ENCODE results near the gene IL6.
"Not testable (repeated sequence)": the region's sequence is repeated elsewhere in the genome, so short reads cannot be mapped to it uniquely, and the experiment has no call there.

DNA sequence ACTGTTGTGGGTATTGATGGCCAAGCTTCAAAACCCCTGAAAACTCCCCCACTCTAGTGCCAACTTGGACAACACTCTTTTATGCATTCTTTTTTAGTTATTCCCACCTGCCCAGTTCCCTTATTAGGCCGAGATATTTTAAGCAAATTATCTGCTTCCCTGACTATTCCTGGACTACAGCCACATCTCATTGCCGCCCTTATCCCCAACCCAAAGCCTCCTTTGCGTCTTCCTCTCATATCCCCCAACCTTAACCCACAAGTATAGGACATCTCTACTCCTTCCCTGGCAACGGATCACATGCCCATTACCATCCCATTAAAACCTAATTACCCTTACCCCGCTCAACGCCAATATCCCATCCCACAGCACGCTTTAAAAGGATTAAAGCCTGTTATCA lies 21.1 kb upstream of the IL6 start:
- TF ChIP-seq, protein P1, sequence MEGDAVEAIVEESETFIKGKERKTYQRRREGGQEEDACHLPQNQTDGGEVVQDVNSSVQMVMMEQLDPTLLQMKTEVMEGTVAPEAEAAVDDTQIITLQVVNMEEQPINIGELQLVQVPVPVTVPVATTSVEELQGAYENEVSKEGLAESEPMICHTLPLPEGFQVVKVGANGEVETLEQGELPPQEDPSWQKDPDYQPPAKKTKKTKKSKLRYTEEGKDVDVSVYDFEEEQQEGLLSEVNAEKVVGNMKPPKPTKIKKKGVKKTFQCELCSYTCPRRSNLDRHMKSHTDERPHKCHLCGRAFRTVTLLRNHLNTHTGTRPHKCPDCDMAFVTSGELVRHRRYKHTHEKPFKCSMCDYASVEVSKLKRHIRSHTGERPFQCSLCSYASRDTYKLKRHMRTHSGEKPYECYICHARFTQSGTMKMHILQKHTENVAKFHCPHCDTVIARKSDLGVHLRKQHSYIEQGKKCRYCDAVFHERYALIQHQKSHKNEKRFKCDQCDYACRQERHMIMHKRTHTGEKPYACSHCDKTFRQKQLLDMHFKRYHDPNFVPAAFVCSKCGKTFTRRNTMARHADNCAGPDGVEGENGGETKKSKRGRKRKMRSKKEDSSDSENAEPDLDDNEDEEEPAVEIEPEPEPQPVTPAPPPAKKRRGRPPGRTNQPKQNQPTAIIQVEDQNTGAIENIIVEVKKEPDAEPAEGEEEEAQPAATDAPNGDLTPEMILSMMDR (optimal IDR thresholded peaks at IDR 0.05 in 1 of 3, IDR thresholded peaks at IDR 0.05 in 1 of 3, conservative IDR thresholded peaks at IDR 0.05 in 1 of 3; ENCODE audit: extremely low read depth in 1 of 3, insufficient read depth in 2 of 3, low read length in 3 of 3), result not testable (repeated sequence)
- TF ChIP-seq EZH2 (IDR thresholded peaks at IDR 0.05; ENCODE audit: low read length), result not testable (repeated sequence)

Data from keratinocyte (primary cell).